Activated CD8-positive, alpha-beta memory T cell treated with anti-CD3 and anti-CD28 coated beads for 36 hours (primary cell): ENCODE results near the gene ULK2. TPM values are rescaled to one million over a fixed set of nuclear protein-coding genes. Genes with fewer than 3 reads are reported as not detected.
"Not testable (repeated sequence)": the region's sequence is repeated elsewhere in the genome, so short reads cannot be mapped to it uniquely, and the experiment has no call there.

Experiments used
- CTCF ChIA-PET: fragments of 350-600 bp; sonication (Branson Sonifier 250); formaldehyde crosslinking; loops from one replicate; lab custom pipeline; 2021; ENCODE audit warnings: antibody characterized with exemption; lab: Charles Lee
- POLR2A ChIA-PET: fragments of 350-600 bp; sonication (Branson Sonifier 250); formaldehyde crosslinking; loops from one replicate; lab custom pipeline; 2021; ENCODE audit warnings: antibody characterized with exemption; lab: Charles Lee
- total RNA-seq, 2 experiments: library from RNA; stranded (reverse); gene quantifications; one replicate each; pipeline ENCODE4 v1.2.3, GENCODE V29; 2021

The ULK2 gene
- total RNA-seq = 1 to 10 TPM; 6.3 to 7.4 TPM

GRCh38 chr17:19867329-19868078 is at the start of gene ULK2:
Gene ULK2 (minus strand): TSS chr17:19867936. CDS start chr17:19867417, 519 bp downstream.
- CTCF ChIA-PET = no interaction called here
- POLR2A ChIA-PET = no interaction called here

GRCh38 chr17:19915245-19915978 is 47.7 kb upstream of the ULK2 start:
- CTCF ChIA-PET = no interaction called here
- POLR2A ChIA-PET = no interaction called here

- POLR2A ChIA-PET = interaction anchor here (0.5 kb wide), 2 partner anchors 12 to 45 kb away, joined by 3 to 5 read pairs; no protein-coding TSS in a partner anchor
- CTCF ChIA-PET = interaction anchor here (0.7 kb wide), 1 partner anchor 324 kb away, joined by 3 read pairs; no protein-coding TSS in a partner anchor
These were observed 43.3 kb upstream of the ULK2 start for GRCh38 chr17:19911033-19911432.

DNA sequence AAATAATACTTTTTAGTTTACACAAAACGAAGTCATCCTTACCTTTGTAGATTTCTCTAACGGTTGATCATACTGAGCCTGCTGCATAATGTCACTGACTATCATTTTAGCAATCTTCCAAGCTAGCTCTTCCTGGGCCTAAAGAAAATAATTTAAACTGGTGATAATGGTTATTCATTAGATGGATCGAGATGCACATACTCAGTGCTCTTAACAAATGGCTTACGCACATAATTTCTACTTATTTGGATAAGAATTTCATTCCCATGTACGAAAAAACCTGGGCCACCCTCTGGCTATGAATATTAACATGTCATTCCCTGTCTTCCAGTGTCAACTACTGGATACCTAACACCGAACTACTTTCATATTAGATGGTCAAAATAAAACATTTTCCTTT is 41.4 kb upstream of the ULK2 start:
- ChIA-PET CTCF (no interaction called here), POLR2A (no interaction called here)

DNA sequence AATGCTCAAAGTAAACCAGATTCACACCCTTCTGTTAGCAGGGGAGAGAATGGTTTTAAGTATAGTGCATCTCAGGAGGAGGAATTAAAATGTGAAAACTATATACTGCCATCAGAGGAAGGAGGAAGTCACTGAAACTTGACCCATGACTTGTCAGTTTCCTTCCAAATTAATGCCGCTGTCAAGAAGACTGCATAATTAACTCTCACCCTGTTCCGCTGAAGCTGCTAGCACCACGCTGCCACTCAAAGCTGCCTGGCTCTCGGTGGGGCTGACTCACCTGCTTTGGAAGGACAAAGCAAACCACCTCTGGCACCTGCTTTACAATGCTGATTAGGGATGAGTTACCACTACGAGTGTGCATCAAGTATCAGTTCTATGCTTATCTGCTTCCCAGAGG is 37.8 kb upstream of the ULK2 start:
- CTCF ChIA-PET = no interaction called here
- POLR2A ChIA-PET = no interaction called here

GRCh38 chr17:19904924-19905323 is 37.2 kb upstream of the ULK2 start:
- POLR2A ChIA-PET = no interaction called here
- CTCF ChIA-PET = no interaction called here

- CTCF ChIA-PET = no interaction called here
- POLR2A ChIA-PET = no interaction called here
These were observed 36.7 kb upstream of the ULK2 start for GRCh38 chr17:19904412-19904811.

GRCh38 chr17:19900809-19901208 is 33.1 kb upstream of the ULK2 start:
- ChIA-PET POLR2A (no interaction called here), CTCF (no interaction called here)

DNA sequence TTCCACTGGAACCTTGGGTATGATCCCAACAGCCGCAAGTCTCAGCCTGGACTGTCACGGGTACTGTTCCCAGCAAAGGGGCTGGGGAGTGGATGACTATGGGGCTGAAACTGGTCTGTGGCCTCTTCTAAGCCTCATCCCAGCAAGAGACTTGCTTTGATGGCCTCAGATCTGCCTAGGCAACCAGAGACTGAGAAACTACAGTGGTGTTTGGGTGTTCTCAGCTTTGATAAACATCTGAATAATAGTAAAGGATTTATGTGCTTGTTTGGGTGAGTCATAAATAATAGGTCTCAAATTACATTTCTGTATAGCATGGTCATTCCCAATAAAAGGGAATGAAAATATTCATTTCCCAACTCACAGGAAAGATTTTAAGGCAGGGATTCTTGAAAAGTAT is 30.2 kb upstream of the ULK2 start:
- CTCF ChIA-PET = no interaction called here
- POLR2A ChIA-PET = no interaction called here

DNA sequence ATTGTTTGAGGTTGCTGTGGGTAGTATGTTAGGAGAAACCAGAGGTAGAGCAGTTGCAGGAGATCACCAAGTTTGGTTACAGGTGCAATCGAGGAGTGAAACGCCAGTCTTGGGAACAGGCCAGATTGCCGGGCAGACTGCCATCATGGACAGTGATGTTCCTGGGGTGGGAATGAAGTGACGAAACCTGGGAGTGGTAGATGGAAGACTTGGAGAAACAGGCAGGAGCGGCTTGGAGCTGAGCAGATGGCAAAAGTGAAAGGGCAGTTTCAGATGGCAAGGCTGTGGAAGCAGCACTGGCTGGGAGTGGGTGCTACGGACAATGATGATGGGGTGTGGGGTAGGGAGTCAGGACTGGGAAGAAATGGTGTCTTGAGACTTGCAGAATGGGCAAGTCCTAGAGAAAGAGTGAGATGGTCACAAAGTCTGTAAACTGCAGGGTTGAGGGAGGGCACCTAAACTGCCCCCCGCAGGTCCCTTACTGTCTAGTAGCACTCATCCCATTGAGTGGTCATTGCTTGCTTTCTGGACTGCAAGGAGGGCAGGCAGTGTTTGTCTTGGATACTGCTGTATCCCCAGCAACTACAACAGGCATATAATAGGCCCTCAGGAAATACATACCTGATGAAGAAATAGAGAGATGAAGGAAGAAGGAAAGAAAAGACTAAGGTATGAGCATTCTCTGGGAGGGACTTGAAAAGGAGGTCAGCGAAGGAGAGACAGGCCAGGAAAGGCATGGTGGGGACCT is 29.5 kb upstream of the ULK2 start:
- CTCF ChIA-PET = no interaction called here
- POLR2A ChIA-PET = no interaction called here

GRCh38 chr17:19896679-19897078 is 28.9 kb upstream of the ULK2 start:
- CTCF ChIA-PET = no interaction called here
- POLR2A ChIA-PET = no interaction called here

- CTCF ChIA-PET, POLR2A ChIA-PET: not testable (repeated sequence)
These were observed 22.8 kb upstream of the ULK2 start for GRCh38 chr17:19890554-19890953.

GRCh38 chr17:19890001-19890400 is 22.3 kb upstream of the ULK2 start:
- CTCF ChIA-PET = interaction anchor here (0.7 kb wide), 1 partner anchor 10 kb away, joined by 4 read pairs; no protein-coding TSS in a partner anchor
- POLR2A ChIA-PET = not testable (repeated sequence)

GRCh38 chr17:19886116-19886515 is 18.4 kb upstream of the ULK2 start:
- POLR2A ChIA-PET = no interaction called here
- CTCF ChIA-PET = no interaction called here

DNA sequence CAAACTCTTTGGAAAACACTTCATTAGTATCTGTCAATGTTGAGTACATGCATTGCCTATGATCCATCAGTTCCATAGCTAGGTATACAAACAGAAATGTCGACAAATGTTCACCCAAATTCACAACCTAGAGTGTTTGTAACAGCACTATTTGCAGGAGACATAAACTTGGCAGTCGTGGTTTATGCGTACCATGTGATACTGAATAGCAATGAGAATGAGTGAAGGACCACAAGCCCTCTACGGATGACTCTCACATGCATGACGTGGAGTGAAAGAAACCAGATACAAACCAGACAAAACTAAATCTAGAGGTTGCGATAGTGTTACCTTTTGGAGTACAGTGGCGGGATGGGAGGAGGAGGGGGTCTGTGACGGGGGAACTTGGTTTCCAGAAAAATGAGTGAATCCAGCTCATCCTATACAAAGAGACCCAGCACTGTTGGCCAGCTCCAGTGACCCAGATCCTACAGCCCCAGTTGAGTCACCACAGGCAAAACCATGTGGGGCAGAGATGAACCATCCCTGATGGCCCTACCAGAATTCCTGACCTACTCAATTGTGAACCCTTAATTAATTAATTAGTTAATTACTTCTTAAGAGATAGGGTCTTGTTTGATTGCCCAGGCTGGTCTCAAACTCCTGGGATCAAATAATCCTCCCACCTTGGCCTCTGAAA is 15.9 kb upstream of the ULK2 start:
- CTCF ChIA-PET = interaction anchor here (0.6 kb wide), 1 partner anchor 97 kb away, joined by 3 read pairs; no protein-coding TSS in a partner anchor
- POLR2A ChIA-PET = interaction anchor here (0.6 to 0.7 kb wide), 2 partner anchors 211 to 279 kb away, joined by 5 to 12 read pairs; no protein-coding TSS in a partner anchor

DNA sequence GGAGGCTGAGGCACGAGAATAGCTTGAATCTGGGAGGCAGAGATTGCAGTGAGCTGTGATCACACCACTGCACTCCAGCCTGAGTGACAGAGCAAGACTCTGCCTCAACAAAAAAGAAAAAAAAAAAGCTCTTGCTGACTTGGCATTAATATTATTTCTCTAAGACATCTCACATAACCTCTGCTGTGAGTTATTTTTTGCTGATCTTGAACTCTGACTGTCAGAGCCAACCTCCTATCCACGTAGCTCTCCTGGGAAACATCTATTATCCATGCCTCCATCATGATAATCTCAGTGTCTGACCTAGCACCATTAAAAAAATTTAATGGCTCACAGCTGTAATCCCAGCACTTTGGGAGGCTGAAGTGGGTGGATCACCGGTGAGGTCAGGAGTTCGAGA is 12.7 kb upstream of the ULK2 start:
- CTCF ChIA-PET = no interaction called here

GRCh38 chr17:19877364-19877945 is 9.7 kb upstream of the ULK2 start:
- ChIA-PET POLR2A (no interaction called here), CTCF (no interaction called here)

More for the DNA sequence above, 12.7 kb upstream of the ULK2 start:
- POLR2A ChIA-PET = no interaction called here

DNA sequence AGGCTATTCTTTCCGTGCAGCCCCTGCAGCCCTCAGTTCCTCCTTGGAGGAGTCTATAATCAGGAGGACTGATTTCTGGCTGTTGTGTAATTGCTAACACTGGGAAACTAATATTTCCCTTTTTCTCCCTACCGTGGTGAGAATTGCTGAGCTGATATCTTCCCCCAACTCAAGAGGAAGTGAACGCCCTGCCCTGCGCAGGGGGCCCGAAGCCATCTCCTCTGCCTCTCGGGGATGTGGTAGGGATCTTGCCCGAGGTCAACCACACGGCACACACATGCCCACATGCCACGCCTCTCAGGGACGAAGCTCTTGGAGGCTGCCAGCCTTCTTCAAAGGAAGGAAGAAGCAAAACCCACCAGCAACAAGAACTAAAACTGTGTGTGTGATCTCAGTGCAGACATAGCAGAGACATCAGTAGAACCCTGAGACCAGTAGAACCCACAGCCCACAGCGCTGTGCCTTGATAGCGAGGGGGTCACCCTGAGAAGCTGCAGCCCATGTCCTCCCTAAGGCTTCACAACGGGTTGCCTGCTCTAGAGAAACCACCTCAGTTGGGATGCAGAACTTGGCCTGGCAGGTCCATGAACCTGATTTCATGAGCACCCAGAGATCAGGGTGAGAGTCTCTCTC is 8.9 kb upstream of the ULK2 start:
- ChIA-PET POLR2A (no interaction called here), CTCF (no interaction called here)
